ENCODE data around the gene ARL2. TPM values are rescaled to one million over a fixed set of nuclear protein-coding genes. Genes with fewer than 3 reads are reported as not detected.

ARL2 gene
- total RNA-seq, 1 donor from 2014 or later: 103 TPM

DNA sequence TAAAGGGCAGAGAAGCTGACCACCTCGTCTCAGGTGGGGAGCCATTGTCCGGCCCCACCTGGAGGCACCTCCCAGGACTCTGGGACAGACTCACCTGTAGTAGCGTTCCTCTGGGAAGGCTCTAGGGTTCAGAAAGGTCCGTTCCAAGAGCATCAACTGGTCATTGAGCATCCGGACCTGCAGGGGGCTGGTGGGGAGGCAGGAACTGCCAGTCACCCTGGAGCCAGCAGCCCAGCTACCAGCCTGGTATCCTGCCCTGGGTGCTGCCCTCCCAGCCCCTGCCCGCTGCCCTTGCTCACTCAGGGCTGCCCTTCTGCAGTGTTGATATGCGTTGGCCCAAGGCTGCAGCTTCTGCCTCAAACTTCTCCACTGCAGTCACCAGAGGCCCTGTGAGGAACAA is 31.8 kb downstream of the ARL2 start:
- DNase-seq (ENCODE audit: low spot score): no peak

- DNase-seq (ENCODE audit: low spot score): no peak
These were observed 33.8 kb downstream of the ARL2 start for GRCh38 chr11:65047581-65048422.

DNA sequence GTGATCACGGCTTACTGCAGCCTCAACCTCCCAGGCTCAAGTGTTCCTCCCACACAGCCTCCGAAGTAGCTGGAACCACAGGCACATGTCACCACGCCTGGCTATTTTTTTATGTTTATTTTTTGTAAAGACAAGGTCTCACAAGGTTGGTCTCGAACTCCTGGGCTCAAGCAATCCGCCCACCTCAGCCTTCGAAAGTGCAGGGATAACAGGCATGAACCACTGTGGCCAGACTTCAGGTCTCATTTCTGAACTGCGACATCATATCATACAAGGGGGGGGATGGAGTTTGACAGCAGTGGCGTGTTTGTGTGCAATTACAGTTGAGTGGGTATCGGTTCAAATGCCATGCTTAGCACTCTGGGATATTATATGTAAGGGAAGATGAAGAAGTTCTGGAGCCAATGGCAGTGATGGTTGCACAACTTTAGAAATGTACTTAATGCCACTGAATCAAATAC is 37.5 kb downstream of the ARL2 start:
- DNase-seq (ENCODE audit: low spot score): no peak

DNA sequence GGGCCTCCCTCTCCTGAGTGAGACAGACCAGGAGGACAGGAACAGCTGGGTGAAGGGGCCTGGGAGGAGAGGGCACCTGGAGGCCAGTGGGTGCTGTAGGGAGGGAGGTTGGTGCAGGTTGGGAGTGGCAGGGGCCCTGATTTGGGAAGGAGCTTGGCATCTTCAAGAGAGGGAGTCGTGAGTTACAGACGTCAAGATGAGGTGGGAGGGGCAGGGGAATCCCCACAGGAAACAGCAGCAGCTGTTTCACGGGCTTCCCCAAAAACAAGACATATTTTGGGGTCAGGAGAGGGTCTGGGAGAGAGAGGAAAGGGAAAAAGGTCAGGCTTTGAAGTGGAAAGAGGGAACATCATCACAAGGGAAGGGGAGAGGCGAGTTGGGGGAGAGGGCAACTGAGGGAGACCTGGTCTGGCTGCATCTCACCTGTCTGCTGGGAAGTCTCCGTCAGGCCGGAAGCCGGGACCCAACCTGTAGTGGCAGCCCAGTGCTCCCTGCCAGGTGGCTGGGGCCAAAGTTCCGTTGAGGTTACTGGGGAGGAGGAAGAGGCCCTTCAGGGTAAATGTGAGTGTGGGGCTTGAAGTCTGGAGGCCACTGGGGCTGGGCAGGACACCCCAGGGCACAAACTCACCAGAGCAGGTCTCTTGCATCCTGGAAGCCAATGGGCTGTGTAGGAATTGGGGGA is 40.0 kb downstream of the ARL2 start:
- no peak for DNase-seq (ENCODE audit: low spot score)

- no peak for DNase-seq (ENCODE audit: low spot score)
These were observed 41.6 kb downstream of the ARL2 start for GRCh38 chr11:65055538-65055937.

- no peak for DNase-seq (ENCODE audit: low spot score)
These were observed 43.0 kb downstream of the ARL2 start for GRCh38 chr11:65056999-65057398.

GRCh38 chr11:65057526-65057925 is 43.6 kb downstream of the ARL2 start:
- DNase-seq (ENCODE audit: low spot score): no peak

GRCh38 chr11:65058012-65058411 is 44.1 kb downstream of the ARL2 start:
- DNase-seq (ENCODE audit: low spot score): no peak

- DNase-seq (ENCODE audit: low spot score): no peak
These were observed 44.6 kb downstream of the ARL2 start, which contains the start of gene NAALADL1 for GRCh38 chr11:65058419-65059054. NAALADL1 (minus strand) TSS chr11:65058553; CDS start chr11:65058521, 32 bp downstream.

DNA sequence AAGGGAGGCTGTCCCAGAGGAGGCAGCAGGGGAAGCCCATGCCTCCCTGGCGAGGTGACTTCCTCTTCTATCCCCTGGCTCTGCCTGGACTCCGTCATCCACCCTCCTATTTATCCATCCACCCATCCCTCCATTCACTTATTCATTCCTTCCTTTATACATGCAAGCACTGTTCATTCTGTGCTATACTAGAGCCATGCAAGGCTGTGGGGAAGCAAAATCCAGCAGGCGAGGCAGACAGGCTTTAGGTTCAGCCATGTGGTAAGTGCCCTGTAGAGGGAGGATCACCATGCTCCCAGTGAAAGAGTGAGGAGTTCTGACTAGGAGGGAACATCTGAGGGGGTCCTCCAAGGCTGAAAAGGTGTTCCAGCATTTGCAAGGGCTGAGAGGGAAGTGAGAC is 45.6 kb downstream of the ARL2 start:
- no peak for DNase-seq (ENCODE audit: low spot score)

GRCh38 chr11:65059959-65060824 is 46.2 kb downstream of the ARL2 start:
- no peak for DNase-seq (ENCODE audit: low spot score)

- DNase-seq (ENCODE audit: low spot score): no peak
These were observed 47.0 kb downstream of the ARL2 start for GRCh38 chr11:65060913-65061408.

- DNase-seq (ENCODE audit: low spot score): no peak
These were observed 49.6 kb downstream of the ARL2 start for GRCh38 chr11:65063532-65063931.

- no peak for DNase-seq (ENCODE audit: low spot score)
These were observed 50.9 kb downstream of the ARL2 start for GRCh38 chr11:65064847-65065240.

GRCh38 chr11:65065851-65066250 is 51.9 kb downstream of the ARL2 start:
- no peak for DNase-seq (ENCODE audit: low spot score)

GRCh38 chr11:65066315-65066714 is 52.4 kb downstream of the ARL2 start:
- no peak for DNase-seq (ENCODE audit: low spot score)

GRCh38 chr11:65066805-65067291 is 52.9 kb downstream of the ARL2 start:
- no peak for DNase-seq (ENCODE audit: low spot score)

DNA sequence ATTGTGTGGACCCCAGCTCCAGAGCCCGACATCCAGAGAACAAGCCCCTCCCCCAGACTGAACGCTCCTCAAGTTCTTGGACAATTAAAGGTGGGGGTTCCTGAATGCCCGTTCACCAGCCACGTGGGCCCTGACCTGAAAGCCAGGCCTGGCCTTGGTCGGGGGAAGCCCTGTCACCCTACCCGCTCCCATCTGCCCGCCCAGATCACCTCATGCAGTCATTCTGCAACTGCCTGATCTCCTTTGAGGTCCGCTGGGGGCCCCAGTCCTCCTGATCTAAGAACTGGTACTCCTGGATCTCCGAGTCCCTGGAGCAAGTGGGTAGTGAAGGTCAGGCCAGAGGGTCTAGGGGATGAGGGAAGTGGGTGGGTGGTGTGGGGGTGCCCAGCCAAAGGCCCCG is 53.5 kb downstream of the ARL2 start:
- DNase-seq (ENCODE audit: low spot score): no peak

GRCh38 chr11:65069217-65069616 is 55.3 kb downstream of the ARL2 start:
- DNase-seq (ENCODE audit: low spot score): no peak

Measured in mucosa of gallbladder (tissue), 1 donor.